HepG2 (cell line): ENCODE data around the gene SMIM28. TPM values are rescaled to one million over a fixed set of nuclear protein-coding genes. Genes with fewer than 3 reads are reported as not detected.

ENCODE experiments used
- ATAC-seq: fragments of 200-7000 bp; cut with Tn5 transposase; 3 replicates; pipeline ENCODE4 v1.9.1; 2020; ENCODE audit warnings: mild to moderate bottlenecking, moderate library complexity
- BruUV-seq: library from RNA; stranded (reverse); fragments of 400-500 nt; replicated peaks from 2 replicates; lab custom pipeline; 2021; lab: Mats Ljungman, UMichigan
- CTCF ChIA-PET: fragments of 300-600 bp; formaldehyde crosslinking; extraction: SDS; loops from one replicate; lab custom pipeline; 2021; ENCODE audit warnings: low total read pairs, inconsistent platforms, low intra/inter-chr PET ratio; lab: Yijun Ruan, JAX
- POLR2A ChIA-PET: fragments of 350-600 bp; sonication (Branson Sonifier 250); formaldehyde crosslinking; loops from one replicate; lab custom pipeline; 2020; ENCODE audit warnings: antibody characterized with exemption, inconsistent platforms; lab: Yijun Ruan, JAX
- DNase-seq: peaks from one replicate; pipeline ENCODE4 v3.0.0-alpha.2; 2015; ENCODE audit warnings: low spot score
- FAIRE-seq: peaks from 3 replicates; lab custom pipeline; 2011; peaks lifted over from hg19 to GRCh38; lab: Jason Lieb, UNC
- H2AFZ ChIP-seq: one replicate; pipeline ENCODE4 v1.6.1; 2011; ENCODE audit warnings: low read length, inconsistent platforms
- H3K27ac ChIP-seq: fragments of 300-600 bp; 3 replicates; pipeline ENCODE4 v1.8.0; 2011; ENCODE audit warnings: mixed run types, mild to moderate bottlenecking, mixed read lengths, low read length, inconsistent platforms; ENCODE audit not compliant: insufficient read depth; ENCODE audit errors: extremely low read length
- H3K27me3 ChIP-seq, 2 experiments: fragments of 200-600 bp in 1 of 2; 2 replicates in 1 of 2; 3 replicates in 1 of 2; pipeline versions ENCODE4 v1.6.0 to v1.8.0; 2011; ENCODE audit warnings: low read length in 2 of 2, mild to moderate bottlenecking in 2 of 2, moderate library complexity in 2 of 2, inconsistent platforms in 1 of 2; ENCODE audit not compliant: insufficient read depth in 2 of 2, control insufficient read depth in 1 of 2
- H3K36me3 ChIP-seq, 2 experiments: fragments of 200-600 bp in 1 of 2; replicated peaks in 1 of 2; 2 replicates in 1 of 2; 3 replicates in 1 of 2; pipeline versions ENCODE4 v1.5.1 to v1.8.0; 2011; ENCODE audit warnings: low read length in 2 of 2, inconsistent platforms in 1 of 2; ENCODE audit not compliant: insufficient read depth in 2 of 2, control insufficient read depth in 1 of 2
- H3K4me1 ChIP-seq: 2 replicates; pipeline ENCODE4 v1.5.1; 2012; ENCODE audit warnings: low read length, inconsistent platforms; ENCODE audit not compliant: insufficient read depth
- H3K4me2 ChIP-seq: 2 replicates; pipeline ENCODE4 v1.6.0; 2011; ENCODE audit warnings: low read depth, low read length, inconsistent platforms
- H3K4me3 ChIP-seq, 3 experiments: fragments of 200-600 bp in 1 of 3; sonication (generic), shearing (Covaris generic) in 1 of 3; replicated peaks in 1 of 3; 2 replicates each; pipeline ENCODE4 v1.5.1; 2011 to 2016; ENCODE audit warnings: low read length in 3 of 3, inconsistent platforms in 2 of 3, low read depth in 2 of 3, mild to moderate bottlenecking in 2 of 3, control low read depth in 1 of 3, mixed read lengths in 1 of 3; ENCODE audit not compliant: insufficient read depth in 1 of 3
- H3K79me2 ChIP-seq: one replicate; pipeline ENCODE4 v1.6.1; 2011; ENCODE audit warnings: low read length, inconsistent platforms; ENCODE audit not compliant: insufficient read depth
- H3K9ac ChIP-seq: 2 replicates; pipeline ENCODE4 v1.6.0; 2011; ENCODE audit warnings: mild to moderate bottlenecking, low read depth, low read length, inconsistent platforms; ENCODE audit not compliant: insufficient read depth
- H3K9me3 ChIP-seq: 2 replicates; pipeline ENCODE4 v1.5.1; 2012; ENCODE audit warnings: mild to moderate bottlenecking, low read length
- H4K20me1 ChIP-seq: 2 replicates; pipeline ENCODE4 v1.6.0; 2011; ENCODE audit warnings: inconsistent platforms, mild to moderate bottlenecking, low read length, moderate library complexity; ENCODE audit not compliant: insufficient read depth
- ZNF230 ChIP-seq: sonication (generic); formaldehyde crosslinking; IDR thresholded peaks from 2 replicates; pipeline ENCODE4 v1.4.0; 2020; ENCODE audit warnings: mild to moderate bottlenecking, missing genetic modification reagents
- ZNF552 ChIP-seq: sonication (generic); formaldehyde crosslinking; IDR thresholded peaks from 2 replicates; pipeline ENCODE4 v1.9.0; 2022; ENCODE audit warnings: missing genetic modification reagents, mild to moderate bottlenecking, borderline replicate concordance
- WGBS: methylation state at CpG from one replicate; pipeline ENCODE4 v1.1.6; 2017; ENCODE audit warnings: low lambda C conversion rate; 5-methylcytosine and 5-hydroxymethylcytosine counted together
- in situ Hi-C: cut with HindIII; loops from 2 replicates; pipeline ENCODE4 v1.10.0; 2017; ENCODE audit warnings: low pct_unique_long_range_greater_than_20kb; ENCODE audit not compliant: extremely low pct_ligation_motif_present
- intact Hi-C: fragments of 100-400 bp; cut with micrococcal nuclease; formaldehyde crosslinking; loops from one replicate; pipeline ENCODE4 v1.10.0; 2022; ENCODE audit not compliant: unreplicated experiment
- polyA plus RNA-seq, 8 experiments: library from polyadenylated mRNA; depleted of rRNA in 3 of 8; stranded (reverse) in 7 of 8; unstranded in 1 of 8; fragments of >200 nt; fragmentation: Illumina TruSeq in 4 of 8; extraction: Trizol in 4 of 8; gene quantifications; 2 replicates each; pipeline versions ENCODE4 v1.2.1 to v1.2.3, GENCODE V29; 2011 to 2016; ENCODE audit warnings: low read depth in 4 of 8, missing spikeins in 1 of 8, mixed read lengths in 1 of 8; ENCODE audit not compliant: insufficient read depth in 1 of 8
- total RNA-seq, 5 experiments: library from RNA; depleted of rRNA; stranded (reverse); fragments of >200 nt; fragmentation: Illumina TruSeq; extraction: Trizol; gene quantifications; 2 replicates each; pipeline ENCODE4 v1.2.3, GENCODE V29; 2016; ENCODE audit warnings: low read depth in 1 of 5
- TF ChIP-seq, protein P1 (sequence below), 2 experiments: sonication (generic) in 1 of 2; formaldehyde crosslinking in 1 of 2; IDR thresholded peaks; 2 replicates each; pipeline versions ENCODE4 v1.4.0 to v1.6.1; 2016 to 2020; ENCODE audit warnings: borderline replicate concordance in 1 of 2, low read depth in 1 of 2, mild to moderate bottlenecking in 1 of 2, missing genetic modification reagents in 1 of 2

SMIM28 gene
- total and polyA plus RNA-seq, 2 of the 13 experiments (the other 11 are each of a cell fraction or from before 2014, with no cell fraction given), result not detected

- POLR2A ChIA-PET, result no interaction called here
- no peak for ATAC-seq
- Histone ChIP-seq H2AFZ (no peak overlapping the region), H3K9ac (no peak overlapping the region), H3K27ac (no peak overlapping the region), H3K9me3 (no peaks in the 10 kb centered on the region), H4K20me1 (no peaks in the 10 kb centered on the region), H3K4me2 (no peak overlapping the region), H3K4me1 (peaks cover 29% of the 10 kb centered on the region), H3K4me3 (no peak overlapping the region; a peak in 1 of 6 replicates), H3K36me3 (peaks cover 0 to 14% of the 10 kb centered on the region in 2 experiments; a peak in 2 of 5 replicates), H3K27me3 (no peaks in the 10 kb centered on the region; a peak in 2 of 5 replicates), H3K79me2 (peaks cover 8% of the 10 kb centered on the region)
- intact Hi-C loops (loop anchor here (5.0 kb wide), 1 partner anchor 295 kb away; the partner anchor contains the start of gene PERP), in situ Hi-C loops (loop anchor here (10.0 kb wide), 1 partner anchor 287 kb away; no protein-coding TSS in a partner anchor)
- no peak for FAIRE-seq
- CTCF ChIA-PET, result no interaction called here
- WGBS, result 68% methylated on average over 14 of the region's 14 CpGs
- DNase-seq, result no peak
- TF ChIP-seq ZNF552 (CRISPR knock-in tag), result 0 out of 2 replicates have a peak, but pooled peaks have one; percentile 1
- TF ChIP-seq ZNF230 (CRISPR knock-in tag), result no peak
- TF ChIP-seq, protein P1, sequence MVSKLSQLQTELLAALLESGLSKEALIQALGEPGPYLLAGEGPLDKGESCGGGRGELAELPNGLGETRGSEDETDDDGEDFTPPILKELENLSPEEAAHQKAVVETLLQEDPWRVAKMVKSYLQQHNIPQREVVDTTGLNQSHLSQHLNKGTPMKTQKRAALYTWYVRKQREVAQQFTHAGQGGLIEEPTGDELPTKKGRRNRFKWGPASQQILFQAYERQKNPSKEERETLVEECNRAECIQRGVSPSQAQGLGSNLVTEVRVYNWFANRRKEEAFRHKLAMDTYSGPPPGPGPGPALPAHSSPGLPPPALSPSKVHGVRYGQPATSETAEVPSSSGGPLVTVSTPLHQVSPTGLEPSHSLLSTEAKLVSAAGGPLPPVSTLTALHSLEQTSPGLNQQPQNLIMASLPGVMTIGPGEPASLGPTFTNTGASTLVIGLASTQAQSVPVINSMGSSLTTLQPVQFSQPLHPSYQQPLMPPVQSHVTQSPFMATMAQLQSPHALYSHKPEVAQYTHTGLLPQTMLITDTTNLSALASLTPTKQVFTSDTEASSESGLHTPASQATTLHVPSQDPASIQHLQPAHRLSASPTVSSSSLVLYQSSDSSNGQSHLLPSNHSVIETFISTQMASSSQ (IDR thresholded peaks at IDR 0.05; ENCODE audit: low read depth), result no peak
- TF ChIP-seq, protein P1 (CRISPR knock-in tag; IDR thresholded peaks at IDR 0.05; ENCODE audit: borderline replicate concordance), result no peak
- BruUV-seq, result no TSS peak
Observed at GRCh38 chr6:138401960-138402837, 24.5 kb downstream of the SMIM28 start.
